Fibroblast of lung (primary cell): Measurements from ENCODE around the gene KIF9. TPM values are rescaled to one million over a fixed set of nuclear protein-coding genes. Genes with fewer than 3 reads are reported as not detected.
"Not testable (repeated sequence)": the region's sequence is repeated elsewhere in the genome, so short reads cannot be mapped to it uniquely, and the experiment has no call there.

Experiments used
- DNase-seq, 2 donors: peaks; one replicate each; pipeline versions ENCODE4 v3.0.0 to v3.0.0-alpha.2; 2010; ENCODE audit warnings: low read depth in 2 of 2
- H2AFZ ChIP-seq: 2 replicates; pipeline ENCODE4 v1.5.1; 2012; ENCODE audit warnings: low read length, control low read depth, inconsistent platforms
- H3K27ac ChIP-seq: 2 replicates; pipeline ENCODE4 v1.5.1; 2011; ENCODE audit warnings: low read length, control low read depth; ENCODE audit not compliant: insufficient read depth
- H3K27me3 ChIP-seq: 2 replicates; pipeline ENCODE4 v1.5.1; 2011; ENCODE audit warnings: mild to moderate bottlenecking, low read length; ENCODE audit not compliant: control insufficient read depth, insufficient read depth
- H3K36me3 ChIP-seq: 2 replicates; pipeline ENCODE4 v1.5.1; 2011; ENCODE audit warnings: low read length; ENCODE audit not compliant: control insufficient read depth, insufficient read depth
- H3K4me1 ChIP-seq: 2 replicates; pipeline ENCODE4 v1.5.1; 2011; ENCODE audit warnings: low read length; ENCODE audit not compliant: control insufficient read depth, insufficient read depth; ENCODE audit errors: extremely low read depth
- H3K4me2 ChIP-seq: 2 replicates; pipeline ENCODE4 v1.5.1; 2011; ENCODE audit warnings: low read length, control low read depth; ENCODE audit not compliant: insufficient read depth; ENCODE audit errors: extremely low read depth
- H3K4me3 ChIP-seq, 4 experiments: fragments of 200-600 bp in 1 of 4; sonication (generic) in 1 of 4; replicated peaks in 1 of 4; 2 replicates each; pipeline ENCODE4 v1.5.1; 2011 to 2016; ENCODE audit warnings: low read length in 4 of 4, low read depth in 3 of 4, mild to moderate bottlenecking in 3 of 4, control low read depth in 2 of 4, inconsistent platforms in 1 of 4, mixed read lengths in 1 of 4; ENCODE audit not compliant: insufficient read depth in 1 of 4; ENCODE audit errors: control extremely low read depth in 1 of 4
- H3K79me2 ChIP-seq: 2 replicates; pipeline ENCODE4 v1.5.1; 2012; ENCODE audit warnings: mild to moderate bottlenecking, low read length, inconsistent platforms; ENCODE audit not compliant: control insufficient read depth, insufficient read depth
- H3K9ac ChIP-seq: 2 replicates; pipeline ENCODE4 v1.5.1; 2011; ENCODE audit warnings: mild to moderate bottlenecking, low read length, control low read depth; ENCODE audit not compliant: insufficient read depth
- H3K9me3 ChIP-seq: 2 replicates; pipeline ENCODE4 v1.5.1; 2012; ENCODE audit warnings: low read depth, low read length; ENCODE audit not compliant: control insufficient read depth, insufficient read depth
- H4K20me1 ChIP-seq: 2 replicates; pipeline ENCODE4 v1.5.1; 2011; ENCODE audit warnings: low read length; ENCODE audit not compliant: control insufficient read depth, insufficient read depth; ENCODE audit errors: extremely low read depth
- CTCF ChIP-seq, 2 donors: IDR thresholded peaks in 1 of 2; conservative IDR thresholded peaks in 1 of 2; 1 replicate in 1 of 2; 2 replicates in 1 of 2; pipeline ENCODE4 v1.5.1; 2011 to 2012; ENCODE audit warnings: low read length in 2 of 2, control low read depth in 1 of 2, inconsistent platforms in 1 of 2, low read depth in 1 of 2, mild to moderate bottlenecking in 1 of 2
- EZH2 ChIP-seq: IDR thresholded peaks from 2 replicates; pipeline ENCODE4 v1.5.1; 2012; ENCODE audit warnings: low read length, control low read depth, mild to moderate bottlenecking; ENCODE audit errors: missing control alignments
- polyA plus RNA-seq, 2 donors: library from polyadenylated mRNA; depleted of rRNA in 1 of 2; stranded (reverse) in 1 of 2; unstranded in 1 of 2; fragments of >200 nt; gene quantifications; 2 replicates each; pipeline ENCODE4 v1.2.1, GENCODE V29; 2011 to 2012; ENCODE audit warnings: missing spikeins in 1 of 2
- total RNA-seq: library from RNA; depleted of rRNA; stranded (reverse); fragments of >200 nt; gene quantifications from 2 replicates; pipeline ENCODE4 v1.2.1, GENCODE V29; 2014

Gene KIF9
- total and polyA plus RNA-seq, 2 donors (not counting 1 experiment from before 2014, with no cell fraction given) = 2.8 to 4.3 TPM

GRCh38 chr3:47293822-47294221 lies 11.2 kb upstream of the KIF9 start:
- H3K79me2 ChIP-seq = peaks cover 15% of the 10 kb centered on the region
- H4K20me1 ChIP-seq = no peaks in the 10 kb centered on the region
- TF ChIP-seq CTCF (conservative IDR thresholded peaks at IDR 0.05 in 1 of 2, IDR thresholded peaks at IDR 0.05 in 1 of 2; ENCODE audit: low read depth in 1 of 2, low read length in 2 of 2) (no peak), EZH2 (no peak)
- no peak overlapping the region for H3K4me2 ChIP-seq
- no peak overlapping the region for H3K9ac ChIP-seq
- H3K4me1 ChIP-seq = no peaks in the 10 kb centered on the region
- H3K4me3 ChIP-seq = no peak overlapping the region
- no peaks in the 10 kb centered on the region for H3K9me3 ChIP-seq
- peaks cover 2% of the 10 kb centered on the region for H3K36me3 ChIP-seq
- no peak overlapping the region for H3K27ac ChIP-seq
- H3K27me3 ChIP-seq = no peaks in the 10 kb centered on the region
- no peak for DNase-seq
- no peak overlapping the region for H2AFZ ChIP-seq

- H3K27me3 ChIP-seq, H3K4me1 ChIP-seq, H3K36me3 ChIP-seq, H3K4me2 ChIP-seq, H3K9me3 ChIP-seq, H3K9ac ChIP-seq, DNase-seq, H3K4me3 ChIP-seq, H2AFZ ChIP-seq, H4K20me1 ChIP-seq, H3K27ac ChIP-seq: not testable (repeated sequence)
- H3K79me2 ChIP-seq = peaks cover 17% of the 10 kb centered on the region
Measured at GRCh38 chr3:47291754-47292420, 9.3 kb upstream of the KIF9 start.

DNA sequence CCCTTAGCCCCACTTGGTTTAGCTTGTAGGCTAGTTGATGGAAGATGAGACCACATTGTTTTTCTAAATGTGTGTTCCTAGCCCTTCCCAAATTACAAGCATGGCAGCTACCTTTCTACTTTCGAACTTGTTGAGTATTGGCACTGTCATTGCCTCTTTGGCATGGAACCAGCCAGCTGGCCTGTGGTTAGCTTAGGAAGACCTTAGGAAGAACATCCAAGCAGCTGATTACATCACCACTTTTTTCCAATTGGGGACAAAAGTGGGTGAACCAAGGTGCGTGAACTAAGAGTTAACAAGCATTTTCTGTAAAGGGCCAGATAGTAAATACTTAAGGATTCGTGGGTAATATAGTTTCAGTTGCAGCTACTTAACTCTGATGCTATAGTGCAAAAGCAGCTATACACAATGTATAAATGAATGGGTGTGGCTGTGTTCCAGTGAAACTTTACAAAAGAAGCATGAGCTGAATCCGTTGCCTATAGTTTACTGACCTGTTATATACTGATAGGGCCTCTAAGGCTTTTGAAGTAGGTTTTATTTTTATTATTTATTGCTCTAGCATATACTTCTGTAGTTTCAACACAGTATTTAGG lies 8.7 kb upstream of the KIF9 start:
- Histone ChIP-seq H3K4me3 (no peak overlapping the region), H3K27me3 (no peaks in the 10 kb centered on the region), H3K36me3 (peaks cover 4% of the 10 kb centered on the region), H3K27ac (no peak overlapping the region), H3K9me3 (no peaks in the 10 kb centered on the region), H3K4me1 (no peaks in the 10 kb centered on the region), H3K9ac (no peak overlapping the region), H3K79me2 (peaks cover 21% of the 10 kb centered on the region), H3K4me2 (no peak overlapping the region), H4K20me1 (no peaks in the 10 kb centered on the region), H2AFZ (no peak overlapping the region)
- peak in 1 of 2 donors; percentile 10 for DNase-seq
- no peak for TF ChIP-seq CTCF (conservative IDR thresholded peaks at IDR 0.05 in 1 of 2, IDR thresholded peaks at IDR 0.05 in 1 of 2; ENCODE audit: low read depth in 1 of 2, low read length in 2 of 2)
- no peak for TF ChIP-seq EZH2
